DND-41 (cell line): ENCODE data around the gene ENPP6.

ENCODE experiments used
- CTCF ChIP-seq: IDR thresholded peaks from 2 replicates; pipeline ENCODE4 v1.5.1; 2012; ENCODE audit warnings: borderline replicate concordance, low read length, moderate library complexity, mild to moderate bottlenecking; ENCODE audit not compliant: poor library complexity, severe bottlenecking; ENCODE audit errors: extremely low read depth
- EZH2 ChIP-seq: IDR thresholded peaks from 3 replicates; pipeline ENCODE4 v1.6.1; 2012; ENCODE audit warnings: borderline replicate concordance, low read depth, mild to moderate bottlenecking, moderate library complexity, low read length, inconsistent platforms; ENCODE audit not compliant: severe bottlenecking

- TF ChIP-seq CTCF (no peak), EZH2 (no peak)
Measured at GRCh38 chr4:184261246-184261645, 43.6 kb upstream of the ENPP6 start.
